Measurements from ENCODE around the gene NPBWR2.

NPBWR2 gene

DNA sequence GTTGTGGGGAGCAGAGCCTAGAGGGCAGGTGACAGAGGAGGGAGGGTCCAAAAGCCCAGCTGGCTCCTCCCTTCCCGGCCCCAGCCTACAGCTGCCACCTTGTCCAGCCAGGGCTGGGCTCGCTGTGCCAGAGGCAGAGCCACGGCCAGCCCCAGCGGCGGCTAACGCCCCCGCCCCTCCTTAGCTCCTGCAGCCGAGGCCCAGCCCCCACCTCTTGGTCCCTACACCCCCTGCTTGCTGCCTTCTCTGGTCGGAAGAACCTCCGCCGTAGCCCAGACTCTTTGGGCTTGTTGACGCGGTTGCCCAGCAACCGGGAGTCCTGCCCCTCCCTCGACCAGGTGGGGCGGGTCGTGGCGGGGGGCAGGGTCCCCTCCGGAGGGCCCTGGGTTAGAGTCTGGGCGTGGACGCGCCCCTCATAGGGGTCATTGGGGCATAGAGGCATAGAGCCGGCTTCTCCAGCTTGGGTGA, 22.6 kb downstream of the NPBWR2 start:
- no peak for DNase-seq (ENCODE audit: low read depth)

DNA sequence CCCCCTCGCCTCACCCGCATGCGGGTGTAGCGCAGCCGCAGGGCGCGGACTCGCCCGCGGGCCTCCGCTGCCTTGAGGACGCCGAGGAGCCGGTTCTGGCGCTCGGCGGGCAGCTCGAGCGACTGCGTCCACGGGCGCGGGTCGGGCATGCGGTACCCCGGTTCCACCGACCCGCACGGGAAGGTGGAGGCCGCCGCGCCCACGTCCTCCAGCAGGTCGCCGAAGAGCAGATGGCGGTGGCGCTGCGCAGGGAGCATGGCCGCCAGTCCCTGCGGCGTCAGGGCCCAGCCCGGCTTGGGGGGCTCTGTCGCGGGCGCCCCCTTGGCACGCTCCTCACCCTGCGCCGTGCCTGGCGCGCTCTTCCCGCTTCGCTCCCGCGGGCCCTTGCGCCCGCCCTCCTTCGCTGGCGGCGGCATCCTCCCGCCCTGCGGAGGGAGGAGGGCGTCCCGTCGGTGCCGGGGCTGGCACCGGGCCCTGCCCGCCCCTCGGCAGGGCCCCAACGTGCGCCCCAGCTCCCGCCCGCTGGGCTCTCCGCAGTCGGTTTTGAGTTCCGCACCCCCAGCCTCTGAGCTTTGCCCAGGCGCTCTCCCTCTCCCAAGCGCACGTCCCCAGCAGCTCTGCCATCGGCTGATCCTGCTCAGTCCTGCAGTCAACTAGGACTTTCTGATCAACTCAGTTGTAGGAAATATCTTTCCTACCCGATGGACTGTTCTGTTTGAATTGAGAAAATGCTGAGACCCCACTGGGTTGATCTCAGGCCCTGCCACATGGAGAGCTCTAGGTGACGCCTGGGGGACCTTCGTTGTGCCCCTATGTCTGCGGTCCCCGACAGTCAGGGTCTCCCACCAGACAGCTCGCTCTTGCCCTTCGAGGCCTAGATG, 23.3 kb downstream of the NPBWR2 start, which contains the start of gene LKAAEAR1:
LKAAEAR1 (minus strand) TSS at position 595 of the 881 bp plus-strand sequence; CDS start at position 416, 179 bp downstream.
- no peak for DNase-seq (ENCODE audit: low read depth)

DNA sequence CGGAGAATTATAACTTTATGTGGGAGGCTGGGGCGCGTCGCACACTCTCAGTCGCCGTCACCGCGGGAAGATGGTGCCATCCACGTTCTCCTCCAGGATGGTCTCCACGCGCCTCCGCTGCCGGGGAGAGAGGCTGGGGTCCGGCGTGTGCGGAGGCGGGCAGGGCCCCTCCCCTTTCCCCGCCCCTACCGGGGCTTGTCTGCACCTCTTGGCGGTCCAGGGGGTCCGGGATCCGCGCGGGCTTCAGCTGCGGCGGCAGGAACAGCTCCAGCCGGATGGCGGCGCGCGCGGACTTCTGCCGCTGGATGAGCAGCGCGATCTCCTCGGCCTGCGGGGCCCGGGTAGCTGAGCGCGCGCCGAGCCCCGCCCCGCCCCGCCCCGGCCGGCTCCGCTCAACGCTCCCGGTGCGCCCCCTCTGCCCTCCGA, 24.0 kb downstream of the NPBWR2 start:
- DNase-seq (ENCODE audit: low read depth), result peak; percentile 53

DNA sequence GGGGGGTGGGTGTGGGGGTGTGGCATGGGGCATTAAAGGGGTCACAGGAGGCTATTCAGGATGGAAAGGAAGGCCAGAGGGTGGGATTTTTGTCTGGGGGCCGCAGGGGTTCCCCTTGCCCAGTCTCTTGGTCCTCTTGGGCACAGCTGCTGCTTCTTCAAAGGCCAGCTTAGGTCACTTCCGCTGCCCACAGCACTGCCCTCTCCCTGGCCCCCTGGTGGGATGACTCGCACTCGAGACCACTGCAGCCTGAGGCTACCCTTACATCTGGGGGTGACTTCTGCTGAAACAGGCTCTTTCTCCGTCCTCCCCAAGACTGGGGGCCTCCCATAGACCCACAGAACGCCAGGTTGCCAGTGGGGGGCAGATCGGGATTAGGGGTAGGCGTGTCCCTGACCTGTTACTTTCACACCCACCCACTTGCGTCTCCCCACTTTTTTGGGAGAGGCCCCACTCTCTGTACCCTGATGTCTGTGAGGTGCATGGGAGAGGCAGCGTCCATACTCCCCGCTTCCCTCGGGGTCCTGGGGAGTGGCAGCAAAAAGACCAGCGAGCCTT, 24.5 kb downstream of the NPBWR2 start:
- DNase-seq (ENCODE audit: low read depth), result no peak

DNA sequence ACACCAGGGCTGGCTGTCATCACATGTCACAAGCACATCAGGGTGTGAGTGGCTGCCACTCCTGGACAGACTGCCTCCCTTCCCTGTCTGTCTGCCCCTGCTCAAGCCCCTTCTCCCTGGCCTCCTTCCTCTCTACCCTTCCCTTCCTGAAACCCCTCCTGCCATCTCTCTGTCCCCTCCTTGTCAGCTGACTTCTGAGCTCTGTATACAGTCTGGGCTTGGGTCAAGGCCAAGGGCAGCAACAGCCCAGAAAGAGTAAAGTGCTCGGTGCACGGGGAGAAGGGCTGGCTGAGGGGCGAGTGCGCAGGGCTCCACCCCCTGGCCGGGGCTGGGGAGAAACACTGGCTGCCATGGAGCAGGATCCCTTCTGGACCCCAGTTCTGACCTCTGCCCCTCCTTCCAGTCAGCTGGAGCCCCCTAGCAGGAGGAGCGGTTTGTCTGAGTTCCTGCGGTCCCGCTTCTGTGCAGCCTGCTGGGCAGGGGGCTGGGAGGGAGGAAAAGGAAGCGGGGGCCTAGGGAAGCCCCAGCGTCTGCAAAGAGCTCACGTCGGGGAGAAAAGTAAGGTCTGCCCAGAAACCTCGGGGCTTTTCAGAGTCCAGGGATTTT, 25.1 kb downstream of the NPBWR2 start:
- no peak for DNase-seq (ENCODE audit: low read depth)

DNA sequence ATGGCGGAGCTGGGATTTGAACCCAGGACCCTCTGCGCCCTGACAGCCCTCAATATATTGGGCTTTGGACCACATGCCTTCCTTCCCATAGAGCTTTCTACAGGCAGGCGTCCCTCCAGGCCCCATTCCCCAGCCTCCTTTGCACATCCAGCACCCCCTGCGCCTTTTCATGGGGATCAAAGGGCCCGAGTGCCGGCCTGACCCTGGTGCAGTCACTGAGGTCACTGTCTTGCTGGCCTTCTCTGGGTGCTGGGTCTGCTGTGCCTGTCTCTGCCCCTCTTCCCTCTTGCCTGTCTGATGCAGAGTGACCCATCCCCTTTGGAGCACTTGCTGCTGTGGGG, 25.8 kb downstream of the NPBWR2 start:
- DNase-seq (ENCODE audit: low read depth), result no peak

DNA sequence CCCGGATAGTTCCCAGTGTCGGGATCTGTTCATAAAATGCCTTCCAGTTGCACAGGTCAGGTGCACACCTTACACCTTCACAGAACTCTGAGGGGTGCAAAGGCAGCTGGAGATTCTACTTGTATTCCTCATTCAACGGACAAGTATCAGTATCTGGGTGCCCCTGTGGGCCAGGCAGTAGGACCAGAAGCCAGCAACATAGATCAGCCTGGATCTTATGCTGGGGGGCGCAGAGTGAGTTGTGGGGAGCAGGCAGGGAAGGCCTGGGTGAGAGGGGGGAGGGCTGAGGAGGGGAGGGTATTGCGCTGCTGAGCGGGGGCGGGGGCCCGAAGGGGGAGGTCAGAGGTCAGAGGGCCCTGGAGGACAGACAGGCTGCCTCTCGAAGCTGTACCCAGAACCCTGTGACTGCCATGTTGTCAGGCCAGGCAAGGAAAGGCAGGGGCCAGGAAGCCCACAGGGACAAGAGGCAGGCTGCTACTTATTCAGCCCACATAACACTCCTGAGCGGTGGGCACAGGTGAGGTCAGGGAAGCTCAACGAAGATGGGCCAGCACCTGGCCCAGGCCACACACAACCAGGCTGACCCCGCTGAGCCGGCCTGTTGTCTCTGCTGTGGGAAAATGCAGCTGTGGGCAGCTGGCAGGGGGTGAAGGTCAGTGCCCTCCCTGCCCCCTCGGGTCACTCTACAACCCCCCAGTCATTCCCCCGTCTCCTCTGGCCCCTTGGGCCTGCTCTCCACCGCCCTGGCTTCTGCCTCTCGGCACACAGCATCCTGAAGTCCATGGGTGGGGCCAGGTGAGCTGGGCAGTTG, 26.3 kb downstream of the NPBWR2 start:
- no peak for DNase-seq (ENCODE audit: low read depth)

DNA sequence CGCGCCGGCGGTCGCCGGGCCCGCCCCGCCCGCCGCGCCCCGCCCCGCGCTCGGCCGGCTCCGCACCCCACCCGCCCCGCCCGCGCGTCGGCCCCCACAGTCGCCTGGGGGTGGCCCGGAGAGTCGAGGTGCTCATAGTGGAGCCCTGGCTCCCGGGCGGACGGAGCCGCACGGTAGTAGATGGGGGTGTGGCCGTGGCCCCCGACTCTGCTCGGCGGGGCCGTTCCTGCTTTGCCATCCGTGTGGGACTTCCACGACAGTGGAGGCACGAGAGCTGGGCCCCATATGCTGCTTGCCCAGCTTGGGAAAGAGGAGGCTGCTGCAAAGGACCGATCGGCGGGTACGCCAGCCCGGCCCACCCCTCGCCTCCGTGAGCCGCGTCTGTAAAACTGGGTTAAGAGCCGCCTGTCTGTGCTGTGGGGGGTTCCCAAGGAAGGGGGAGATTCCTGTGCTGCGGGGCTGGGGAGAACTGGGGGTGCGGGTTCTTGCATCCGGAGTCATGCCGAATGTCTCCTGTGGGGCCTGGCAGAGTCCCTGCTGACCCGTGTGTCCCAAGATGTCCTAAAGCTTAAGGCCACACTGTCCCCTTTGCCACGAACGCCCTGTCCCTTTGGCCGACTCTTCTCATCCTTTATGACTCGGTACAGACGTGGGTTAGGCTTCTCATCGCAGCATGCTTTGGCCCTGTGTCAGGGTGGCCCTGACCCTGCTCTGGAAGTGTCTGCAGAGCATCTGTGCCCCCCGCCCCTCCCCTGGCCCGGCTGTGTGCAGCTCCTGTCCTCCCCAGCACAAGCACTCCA, 27.2 kb downstream of the NPBWR2 start, which contains the start of gene OPRL1:
OPRL1 (plus strand) TSS at position 70 of the 800 bp plus-strand sequence. CDS start 12,639 bp downstream, outside the sequence.
- DNase-seq (ENCODE audit: low read depth), result no peak

DNA sequence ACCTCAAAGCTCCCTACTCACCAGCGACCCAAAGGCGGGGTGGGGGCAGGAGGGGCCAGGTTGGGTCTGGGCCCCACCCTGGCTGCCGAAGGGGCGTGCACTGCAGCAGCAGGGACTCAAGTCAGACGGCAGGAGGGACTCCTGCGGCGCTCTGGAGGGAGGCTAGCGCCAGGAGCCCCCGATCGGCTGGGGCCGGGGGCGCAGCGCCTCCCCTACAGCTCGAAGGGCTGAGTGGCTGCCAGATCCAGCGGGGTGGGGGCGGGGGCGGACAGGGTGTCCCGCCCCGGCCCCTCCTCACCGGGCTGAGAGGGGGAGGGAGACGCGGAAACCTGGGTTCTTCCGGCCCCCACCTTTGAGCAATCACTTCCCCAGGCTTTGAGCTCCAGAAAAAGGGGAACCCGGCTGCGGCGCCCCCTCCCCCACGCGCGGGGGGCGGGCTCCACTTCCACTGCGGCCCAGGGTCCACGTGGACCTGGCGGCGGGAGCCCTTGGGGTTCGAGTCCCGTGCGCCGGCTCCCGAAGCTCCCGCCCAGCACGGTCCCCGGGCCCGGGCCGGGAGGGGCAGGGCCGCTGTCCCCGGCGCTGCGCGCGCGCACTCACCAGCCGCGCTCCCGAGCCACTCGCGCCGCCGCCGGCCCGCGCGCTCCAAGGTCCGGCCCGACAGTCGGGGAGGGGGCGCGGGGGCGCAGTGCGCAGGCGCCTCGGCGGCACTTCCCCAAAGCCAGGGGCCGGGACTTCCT, 27.9 kb downstream of the NPBWR2 start, which contains the start of gene RGS19:
RGS19 (minus strand) TSS at position 246 of the 740 bp plus-strand sequence. CDS start 2,632 bp downstream, outside the sequence.
- peak; percentile 40 for DNase-seq (ENCODE audit: low read depth)

DNA sequence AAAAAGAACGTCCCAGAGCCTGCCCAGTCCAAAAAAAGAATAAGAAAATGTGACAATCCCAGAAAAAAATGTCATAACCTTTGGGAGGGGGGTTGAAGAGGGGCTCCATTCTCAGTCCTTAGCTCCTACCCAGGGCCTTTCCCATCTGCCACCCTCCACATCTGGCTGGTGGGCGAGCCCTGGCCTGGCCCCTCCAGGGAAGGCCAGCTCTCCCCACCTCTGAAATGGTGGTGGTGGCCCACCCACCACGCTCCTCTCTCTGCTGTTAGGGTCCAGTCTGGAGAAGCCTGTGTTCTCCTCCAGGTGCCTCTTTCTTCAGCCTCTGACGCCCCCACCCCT, 28.5 kb downstream of the NPBWR2 start:
- DNase-seq (ENCODE audit: low read depth), result no peak

DNA sequence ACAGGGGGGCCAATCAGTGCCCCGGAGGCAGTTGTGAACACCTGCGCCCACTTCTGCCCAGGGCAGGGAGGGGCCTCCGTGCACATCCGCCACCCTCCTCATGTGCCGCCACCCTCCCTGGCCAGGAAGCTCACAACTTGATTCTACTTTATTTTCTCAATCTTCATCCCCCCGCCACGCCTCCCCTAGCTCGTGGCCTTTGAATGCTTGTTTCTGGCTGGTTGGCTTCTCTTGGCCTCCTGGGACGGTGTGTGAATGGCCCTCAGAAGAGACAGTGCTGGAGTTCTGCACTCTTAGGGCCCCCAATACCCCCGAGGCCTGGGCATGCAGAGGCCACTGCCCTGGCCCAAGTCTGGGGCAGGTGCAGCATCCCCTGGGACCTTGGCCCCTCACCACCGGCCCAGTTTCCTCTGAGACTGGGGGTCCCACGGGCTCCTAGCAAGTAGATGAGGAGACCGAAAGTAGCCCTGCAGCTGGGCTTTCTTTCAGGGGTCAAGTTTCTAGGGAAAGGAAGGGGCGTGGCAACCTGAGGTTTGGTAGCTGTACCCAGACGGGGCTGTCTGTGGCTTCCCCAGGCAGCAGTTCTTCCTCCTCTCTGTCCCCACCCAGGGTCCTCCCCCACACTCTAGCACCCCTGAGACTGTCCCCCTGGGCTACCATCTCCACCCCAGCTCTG, 29.4 kb downstream of the NPBWR2 start:
- no peak for DNase-seq (ENCODE audit: low read depth)

DNA sequence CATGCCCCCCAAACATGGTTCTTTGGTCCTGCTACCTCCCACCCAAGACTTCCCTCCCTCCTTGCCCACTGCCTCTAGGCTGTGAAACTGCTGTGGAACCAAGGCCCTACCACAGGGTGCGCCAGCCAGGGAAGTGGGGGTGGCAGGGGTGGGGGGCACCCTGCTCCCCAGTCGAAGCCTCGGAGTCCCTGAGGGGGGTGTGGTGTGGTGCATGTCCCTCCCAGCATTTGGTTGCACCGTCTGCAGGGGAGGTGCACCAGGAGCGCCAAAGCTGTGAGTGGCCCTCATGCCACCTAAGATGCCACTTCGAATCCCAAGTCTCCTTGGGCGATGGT, 29.9 kb downstream of the NPBWR2 start:
- DNase-seq (ENCODE audit: low read depth), result no peak

DNA sequence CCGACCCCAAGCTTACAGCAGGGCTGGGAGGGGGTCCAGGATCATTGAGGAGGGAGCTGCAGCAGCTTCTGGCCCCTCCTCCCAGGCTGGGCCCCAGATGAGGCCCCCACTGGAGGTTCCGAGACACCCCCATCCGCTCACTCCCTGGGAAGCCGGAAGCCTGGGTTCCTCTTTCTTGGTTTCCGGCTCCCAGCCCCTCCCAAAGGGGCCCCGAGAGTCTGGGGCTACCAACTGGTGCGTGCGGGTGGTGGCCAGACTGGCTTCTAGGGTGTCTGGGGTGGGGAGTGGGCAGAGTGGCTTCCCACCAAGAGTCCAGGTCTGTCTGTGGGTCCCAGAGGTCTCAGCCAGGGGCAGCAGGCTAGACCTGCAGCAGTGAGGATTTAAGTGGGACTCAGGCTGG, 30.3 kb downstream of the NPBWR2 start:
- no peak for DNase-seq (ENCODE audit: low read depth)

DNA sequence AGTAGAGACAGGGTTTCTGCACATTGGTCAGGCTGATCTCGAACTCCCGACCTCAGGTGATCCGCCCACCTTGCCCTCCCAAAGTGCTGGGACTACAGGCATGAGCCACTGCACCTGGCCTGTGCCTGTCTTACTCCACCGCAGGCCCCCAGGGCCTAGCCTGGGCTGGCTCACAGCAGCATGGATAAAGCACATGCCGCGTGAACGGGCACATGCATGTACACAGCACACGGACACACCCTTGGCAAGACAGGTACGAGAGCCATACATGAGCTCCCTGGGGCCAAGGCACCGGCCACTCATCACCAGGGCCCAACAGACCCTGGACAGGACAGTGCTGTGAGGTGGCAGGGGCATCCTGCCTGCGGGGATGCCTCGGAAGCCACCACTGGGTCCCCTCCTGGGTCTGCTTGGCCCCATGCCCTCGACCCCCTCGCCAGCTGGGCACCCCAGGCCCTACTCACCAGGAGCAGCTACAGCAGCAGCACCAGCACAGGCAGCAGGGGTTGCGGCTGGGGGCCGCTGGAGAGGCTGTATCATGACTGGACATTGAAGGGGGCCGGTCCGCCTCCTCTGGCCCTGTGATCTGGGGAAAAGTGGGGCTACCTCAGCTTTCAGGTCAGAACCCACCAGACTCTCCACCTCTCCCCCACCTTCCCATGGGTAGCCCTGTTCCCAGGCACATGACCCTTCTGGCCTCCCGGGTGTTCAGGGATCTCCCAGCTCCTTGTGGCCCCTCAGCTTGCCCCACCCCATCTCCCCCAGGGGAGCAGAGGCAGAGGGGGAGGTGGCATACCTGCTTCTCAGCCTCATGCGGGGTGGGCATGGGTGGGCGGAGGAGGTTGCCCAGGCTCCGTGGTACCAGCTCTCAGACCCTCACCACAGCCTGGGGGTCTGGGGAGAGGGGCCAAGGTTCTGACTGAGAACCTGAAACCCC, 31.0 kb downstream of the NPBWR2 start:
- no peak for DNase-seq (ENCODE audit: low read depth)

DNA sequence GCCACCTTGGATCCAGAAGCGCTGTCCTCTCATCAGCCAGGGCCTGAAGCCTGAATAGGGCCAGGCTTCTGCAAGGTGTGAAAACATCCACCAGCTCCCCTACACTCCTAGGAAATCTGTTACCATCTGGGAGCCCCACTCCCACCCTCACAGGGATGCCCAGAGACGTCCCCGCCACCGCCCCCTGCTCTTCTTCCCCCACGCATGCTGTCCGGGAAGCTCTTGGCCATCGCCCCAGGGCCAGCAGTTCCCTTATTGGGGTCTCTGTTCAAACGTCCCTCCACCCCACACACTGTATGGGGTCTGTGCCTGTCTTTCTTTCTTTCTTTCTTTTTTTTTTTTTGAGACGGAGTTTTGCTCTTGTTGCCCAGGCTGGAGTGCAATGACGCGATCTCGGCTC, 31.8 kb downstream of the NPBWR2 start:
- no peak for DNase-seq (ENCODE audit: low read depth)

DNA sequence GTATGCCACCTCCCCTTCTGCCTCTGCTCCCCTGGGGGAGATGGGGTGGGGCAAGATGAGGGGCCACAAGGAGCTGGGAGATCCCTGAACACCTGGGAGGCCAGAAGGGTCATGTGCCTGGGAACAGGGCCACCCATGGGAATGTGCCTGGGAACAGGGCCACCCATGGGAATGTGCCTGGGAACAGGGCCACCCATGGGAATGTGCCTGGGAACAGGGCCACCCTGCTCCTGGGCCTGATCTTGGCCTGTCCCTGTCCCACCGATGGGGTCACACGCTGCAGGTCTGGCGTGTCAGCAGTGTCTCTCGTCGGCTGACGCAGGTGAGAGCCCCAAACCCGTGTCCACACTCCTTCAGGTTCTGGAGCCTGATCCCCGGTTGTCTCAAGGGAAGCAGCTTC, 32.4 kb downstream of the NPBWR2 start:
- no peak for DNase-seq (ENCODE audit: low read depth)

DNA sequence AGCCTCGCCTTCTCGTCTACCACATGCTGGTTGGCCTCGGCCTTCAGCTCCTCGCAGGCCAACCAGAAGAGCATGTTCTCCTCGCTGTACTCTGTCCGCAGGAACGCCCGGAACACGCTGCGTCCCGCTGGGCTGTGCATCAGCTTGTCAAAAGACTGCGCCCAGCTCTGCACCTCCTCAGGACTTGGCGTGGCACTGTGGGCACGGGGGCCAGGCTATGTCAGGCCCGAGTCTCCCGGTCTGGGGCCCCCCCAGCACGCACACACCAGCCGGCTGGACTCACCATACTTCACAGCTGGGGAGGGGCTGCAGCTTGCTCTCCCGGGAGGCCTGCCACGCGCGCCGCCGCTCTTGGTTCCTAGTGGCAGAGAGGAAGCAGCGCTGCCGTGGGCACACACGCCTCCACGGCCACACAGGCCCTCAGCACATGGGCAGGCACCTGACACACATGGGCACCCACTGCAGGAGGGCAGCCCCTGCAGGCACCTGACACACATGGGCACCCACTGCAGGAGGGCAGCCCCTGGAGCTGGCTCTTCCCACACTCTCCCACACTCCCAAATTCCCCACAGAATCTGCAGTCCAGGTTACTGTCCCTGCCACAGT, 33.1 kb downstream of the NPBWR2 start:
- DNase-seq (ENCODE audit: low read depth), result no peak

DNA sequence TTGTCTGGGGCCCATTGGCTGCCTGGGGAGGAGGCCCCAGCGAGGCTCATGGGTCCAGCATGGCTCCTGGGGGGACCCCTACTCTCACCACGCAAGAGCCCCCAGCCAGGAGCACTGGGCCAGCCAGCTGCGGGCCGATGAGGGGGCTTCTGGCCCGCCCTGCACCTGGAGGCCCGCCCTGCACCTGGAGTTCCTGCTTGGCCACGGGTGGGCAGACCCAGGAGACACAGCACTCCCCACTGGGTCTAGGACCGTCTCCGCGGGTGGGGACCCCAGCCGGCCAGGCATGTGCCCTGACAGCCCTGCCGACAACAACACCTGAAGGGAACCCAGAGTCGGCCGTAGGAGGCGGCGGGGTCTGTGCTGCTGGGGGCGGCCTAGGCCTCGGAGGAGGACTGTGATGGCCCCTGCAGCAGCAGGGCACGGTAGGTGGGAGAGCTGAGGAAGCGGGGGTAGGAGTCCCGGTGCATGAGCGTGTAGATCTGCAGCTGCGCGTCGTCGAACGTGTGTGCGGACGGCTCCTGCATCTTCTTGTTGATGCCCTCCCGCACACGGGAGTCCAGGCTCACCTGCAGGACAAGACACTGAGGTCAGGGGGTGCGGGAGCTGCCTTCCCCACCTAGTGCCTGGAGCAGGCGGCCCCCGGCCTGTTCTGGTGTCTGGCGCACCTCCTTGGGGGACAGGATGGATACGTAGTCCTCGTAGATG, 33.7 kb downstream of the NPBWR2 start:
- no peak for DNase-seq (ENCODE audit: low read depth)
